Activated naive CD8-positive, alpha-beta T cell treated with anti-CD3 and anti-CD28 coated beads for 36 hours (primary cell): ENCODE measurements around the gene CASKIN2. TPM values are rescaled to one million over a fixed set of nuclear protein-coding genes. Genes with fewer than 3 reads are reported as not detected.
"Not testable (repeated sequence)": the region's sequence is repeated elsewhere in the genome, so short reads cannot be mapped to it uniquely, and the experiment has no call there.

ENCODE experiments used
- DNase-seq: peaks from one replicate; pipeline ENCODE4 v3.0.0; 2021
- H3K27ac Mint-ChIP-seq: one replicate; pipeline ENCODE4 v1.8.0; 2022; ENCODE audit warnings: mild to moderate bottlenecking, moderate library complexity, mixed read lengths
- H3K27me3 Mint-ChIP-seq: one replicate; pipeline ENCODE4 v1.8.0; 2022; ENCODE audit warnings: mild to moderate bottlenecking, mixed read lengths
- H3K36me3 Mint-ChIP-seq: one replicate; pipeline ENCODE4 v1.8.0; 2021; ENCODE audit warnings: mild to moderate bottlenecking, mixed read lengths
- H3K4me1 Mint-ChIP-seq: one replicate; pipeline ENCODE4 v1.8.0; 2021; ENCODE audit warnings: mixed read lengths
- H3K4me3 Mint-ChIP-seq: one replicate; pipeline ENCODE4 v1.8.0; 2022; ENCODE audit warnings: mild to moderate bottlenecking, moderate library complexity, mixed read lengths
- H3K9me3 Mint-ChIP-seq: one replicate; pipeline ENCODE4 v1.8.0; 2022; ENCODE audit warnings: mixed read lengths
- total RNA-seq, 2 experiments: library from RNA; stranded (reverse); gene quantifications; one replicate each; pipeline ENCODE4 v1.2.3, GENCODE V29; 2021

The CASKIN2 gene
- total RNA-seq, 2 experiments from 2014 or later: 4.3 to 4.5 TPM

DNA sequence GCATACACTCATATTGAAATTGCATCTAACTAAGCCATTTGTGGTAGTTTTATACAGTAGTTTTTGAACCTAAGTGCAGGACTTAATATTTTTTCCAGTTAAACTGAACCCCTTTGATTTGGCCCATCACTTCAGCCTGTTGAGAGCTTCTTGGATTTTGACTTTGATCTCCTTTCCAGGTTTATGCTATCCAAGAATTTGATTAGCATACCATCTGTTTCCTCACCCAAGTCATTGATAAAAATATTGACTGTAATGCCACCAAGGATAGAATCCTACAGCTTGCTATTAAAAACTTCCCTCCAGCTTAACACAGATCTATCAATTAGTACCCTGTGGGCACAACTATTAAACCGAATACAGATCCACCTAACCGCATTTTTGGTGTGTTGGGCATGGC lies 51.7 kb downstream of the CASKIN2 start:
- Mint-ChIP-seq H3K27me3 (no peaks in the 10 kb centered on the region), H3K4me1 (peaks cover 11% of the 10 kb centered on the region), H3K36me3 (peaks cover 4% of the 10 kb centered on the region), H3K27ac (no peak overlapping the region), H3K9me3 (no peaks in the 10 kb centered on the region), H3K4me3 (no peak overlapping the region)
- no peak for DNase-seq

DNA sequence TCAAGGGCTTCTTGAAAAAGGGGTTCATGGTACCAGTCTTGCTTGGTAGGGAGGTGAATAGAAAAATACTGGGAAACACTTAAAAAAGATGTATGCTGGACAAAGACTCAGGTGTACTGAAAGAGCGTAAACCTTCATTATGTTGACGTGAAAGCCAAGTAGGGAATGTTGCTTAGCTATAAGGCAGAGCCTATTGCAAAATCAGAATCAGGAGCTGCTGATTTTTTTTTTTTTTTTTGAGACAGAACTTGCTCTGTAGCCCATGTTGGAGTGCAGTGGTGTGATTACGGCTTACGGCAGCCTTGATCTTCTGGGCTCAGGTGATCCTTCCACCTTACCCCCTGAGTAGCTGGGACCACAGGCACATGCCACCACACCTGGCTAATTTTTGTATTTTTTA lies 55.0 kb downstream of the CASKIN2 start:
- Mint-ChIP-seq H3K27ac (no peak overlapping the region), H3K4me1 (peaks cover 29% of the 10 kb centered on the region), H3K9me3 (no peaks in the 10 kb centered on the region), H3K36me3 (peaks cover 6% of the 10 kb centered on the region), H3K4me3 (no peak overlapping the region), H3K27me3 (no peaks in the 10 kb centered on the region)
- no peak for DNase-seq

DNA sequence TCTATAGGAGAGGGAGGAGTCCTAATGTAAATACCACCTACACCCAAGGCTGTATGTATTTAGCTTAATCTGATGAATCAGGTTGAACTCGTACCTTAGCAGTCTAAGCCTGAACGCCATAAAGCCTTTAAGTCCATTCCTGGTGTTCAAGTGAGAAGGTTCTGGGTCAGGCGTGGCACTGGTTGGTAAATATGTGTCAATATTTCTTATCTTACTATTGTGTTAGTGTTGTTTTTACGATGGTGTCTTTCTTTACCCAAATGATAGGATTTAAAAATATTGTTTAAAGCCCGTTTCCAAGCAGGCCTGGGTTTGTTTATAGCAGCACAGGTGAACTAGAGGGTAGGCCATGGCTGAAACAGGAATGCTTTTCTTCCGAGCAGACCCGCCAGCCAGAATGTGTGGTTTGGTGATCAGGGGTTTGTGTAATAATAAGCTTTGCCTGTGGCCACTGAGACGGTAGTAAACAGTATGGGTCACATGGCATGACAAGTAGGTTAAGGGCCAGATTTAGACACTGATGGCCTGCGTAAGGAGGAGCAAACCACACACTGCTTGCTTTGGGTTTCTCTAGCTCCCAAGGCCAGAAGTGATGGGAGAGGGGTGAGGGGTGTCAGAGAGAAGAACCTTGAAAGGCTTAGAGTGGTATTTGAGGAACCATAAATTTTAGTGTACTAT lies 55.6 kb downstream of the CASKIN2 start:
- Mint-ChIP-seq H3K27ac (no peak overlapping the region), H3K9me3 (no peaks in the 10 kb centered on the region)

DNA sequence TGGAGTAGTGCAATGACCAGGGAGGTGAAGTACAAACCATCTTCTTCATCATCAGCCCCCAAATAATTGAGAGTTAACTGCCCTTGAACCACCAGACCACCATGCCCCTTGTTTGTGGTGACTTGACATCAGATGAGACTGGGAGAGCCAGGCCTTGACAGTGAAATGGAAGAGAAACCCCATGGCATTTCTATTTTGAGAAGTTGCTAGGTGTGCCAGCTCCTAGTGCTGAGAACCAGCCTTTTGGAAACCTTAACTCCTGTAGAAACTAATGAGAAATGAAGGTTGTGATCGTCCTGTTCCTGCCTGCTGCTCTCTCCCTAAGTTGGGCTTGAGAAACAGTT lies 56.1 kb downstream of the CASKIN2 start:
- Mint-ChIP-seq H3K36me3 (peaks cover 3% of the 10 kb centered on the region), H3K4me3 (no peak overlapping the region), H3K27ac (no peak overlapping the region), H3K27me3 (no peaks in the 10 kb centered on the region), H3K9me3 (no peaks in the 10 kb centered on the region), H3K4me1 (peaks cover 29% of the 10 kb centered on the region)
- DNase-seq: no peak

More for the DNA sequence above, 55.6 kb downstream of the CASKIN2 start:
- no peak for DNase-seq
- Mint-ChIP-seq H3K4me3 (no peak overlapping the region), H3K4me1 (peaks cover 29% of the 10 kb centered on the region), H3K27me3 (no peaks in the 10 kb centered on the region), H3K36me3 (peaks cover 3% of the 10 kb centered on the region)

DNA sequence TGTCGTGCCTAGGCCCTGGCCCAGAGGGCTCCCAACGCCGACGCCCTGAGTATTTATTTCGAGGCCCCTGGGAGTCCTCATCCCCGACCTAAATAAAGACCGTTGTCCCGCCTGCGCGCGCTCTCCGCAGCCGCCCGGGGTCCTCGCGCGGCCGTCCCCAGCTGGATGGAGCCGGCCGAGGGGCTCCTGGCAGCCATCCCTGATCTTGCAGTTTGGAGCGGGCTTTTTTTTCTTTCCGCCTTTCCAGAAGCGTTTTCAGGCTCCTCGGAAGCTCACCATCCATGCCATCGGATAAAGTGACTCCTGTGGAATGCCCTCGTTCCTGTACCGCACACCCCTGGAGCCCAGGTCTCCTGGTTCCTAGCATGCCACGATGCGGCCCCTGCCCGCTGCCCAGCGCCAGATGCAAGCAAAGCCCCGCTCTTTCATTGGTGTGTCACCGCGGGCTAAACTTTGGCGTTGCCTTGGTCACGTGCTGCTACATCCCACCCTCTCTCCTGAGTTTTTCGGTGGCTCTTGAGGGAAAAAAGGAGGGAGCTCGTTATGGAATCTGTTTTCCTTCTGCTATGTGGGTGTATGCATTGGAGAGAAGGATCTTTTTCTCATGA lies 58.2 kb downstream of the CASKIN2 start:
- H3K9me3 Mint-ChIP-seq: no peaks in the 10 kb centered on the region
- peak overlapping the region; percentile 91 for H3K4me3 Mint-ChIP-seq
- peaks cover 1% of the 10 kb centered on the region for H3K36me3 Mint-ChIP-seq
- H3K27me3 Mint-ChIP-seq: peaks cover 3% of the 10 kb centered on the region
- peak overlapping the region; percentile 90 for H3K27ac Mint-ChIP-seq
- DNase-seq: peak; percentile 28
- H3K4me1 Mint-ChIP-seq: peaks cover 32% of the 10 kb centered on the region

DNA sequence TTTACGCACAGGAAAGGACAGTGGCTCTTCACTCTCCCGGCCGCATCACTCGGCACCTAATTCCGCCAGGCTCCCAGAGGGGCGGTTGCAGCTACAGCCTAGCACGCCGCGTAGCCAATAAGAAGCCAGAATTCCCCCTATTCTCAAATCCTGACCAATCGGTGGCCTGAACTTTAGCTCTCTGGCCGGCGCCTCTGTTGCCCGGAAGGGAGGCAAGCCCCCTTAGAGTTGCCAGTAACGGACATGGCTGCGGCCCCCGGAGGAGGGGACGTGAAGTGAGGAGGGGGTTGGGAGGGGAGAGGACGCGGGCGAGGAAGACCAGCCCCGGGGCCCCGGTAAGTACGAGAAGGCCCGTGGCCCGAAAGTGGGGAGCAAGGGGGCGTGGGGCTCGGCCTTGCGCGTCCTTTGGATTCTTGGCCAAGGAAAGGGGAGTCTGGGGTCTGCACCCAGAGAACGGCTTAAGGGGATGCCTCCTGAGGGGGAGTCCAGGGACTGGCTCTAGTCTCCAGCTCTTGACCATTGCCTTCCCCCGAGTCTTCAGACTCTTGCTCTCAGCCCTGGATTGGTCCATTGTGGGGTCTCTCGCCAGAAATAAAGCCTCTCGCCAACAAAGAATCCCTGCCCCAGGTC lies 58.8 kb downstream of the CASKIN2 start, which contains the start of gene TMEM94:
Gene TMEM94, plus strand, starts transcription at position 219 of the 630 bp plus-strand sequence. CDS start 15,271 bp downstream, outside the sequence.
- H3K36me3 Mint-ChIP-seq: peaks cover 1% of the 10 kb centered on the region
- peaks cover 32% of the 10 kb centered on the region for H3K4me1 Mint-ChIP-seq
- no peaks in the 10 kb centered on the region for H3K9me3 Mint-ChIP-seq
- peak; percentile 91 for DNase-seq
- H3K27me3 Mint-ChIP-seq: peaks cover 3% of the 10 kb centered on the region
- H3K27ac Mint-ChIP-seq: peak within 1 kb of the TSS; percentile 90
- H3K4me3 Mint-ChIP-seq: peak within 1 kb of the TSS; percentile 91

DNA sequence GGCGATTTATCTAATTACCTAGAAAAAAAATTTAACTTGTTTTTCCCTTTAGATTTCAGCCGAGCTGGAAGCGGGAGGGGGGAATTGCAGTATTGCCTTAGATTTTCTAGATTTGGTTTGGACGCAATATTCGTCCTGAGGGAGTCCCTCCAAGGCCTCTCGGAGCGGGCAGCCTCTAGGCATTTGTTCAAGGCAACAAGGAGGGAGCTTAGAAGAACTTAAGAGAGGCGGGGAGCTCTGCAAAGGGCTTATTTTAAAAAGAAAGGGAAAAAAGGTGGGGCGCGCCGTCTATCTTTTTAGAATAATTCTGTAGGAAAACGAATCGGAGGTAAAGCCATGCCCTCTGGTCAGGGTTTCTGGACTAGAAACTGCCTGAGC lies 59.3 kb downstream of the CASKIN2 start:
- DNase-seq: no peak
- H3K4me3 Mint-ChIP-seq: peak overlapping the region; percentile 91
- peak overlapping the region; percentile 90 for H3K27ac Mint-ChIP-seq
- peaks cover 32% of the 10 kb centered on the region for H3K4me1 Mint-ChIP-seq
- H3K36me3 Mint-ChIP-seq: peaks cover 1% of the 10 kb centered on the region
- no peaks in the 10 kb centered on the region for H3K9me3 Mint-ChIP-seq
- peaks cover 3% of the 10 kb centered on the region for H3K27me3 Mint-ChIP-seq

DNA sequence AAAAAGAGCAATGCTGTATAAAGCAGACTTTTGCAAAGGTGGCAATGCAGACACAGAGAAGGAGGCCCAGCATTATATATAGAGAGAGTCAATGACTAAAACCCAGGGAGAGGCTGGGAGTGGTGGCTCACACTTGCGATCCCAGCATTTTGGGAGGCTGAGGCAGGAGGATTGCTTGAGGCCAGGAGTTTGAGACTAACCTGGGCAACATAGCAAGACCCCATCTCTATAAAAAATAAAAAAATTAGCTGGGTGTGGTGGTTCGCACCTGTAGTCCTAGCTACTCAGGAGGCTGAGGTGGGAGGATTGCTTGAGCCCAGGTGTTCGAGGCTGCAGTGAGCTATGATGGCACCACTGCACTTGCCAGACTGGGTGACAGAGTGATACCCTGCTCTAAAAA lies 60.7 kb downstream of the CASKIN2 start:
- H3K27ac Mint-ChIP-seq, H3K9me3 Mint-ChIP-seq, H3K27me3 Mint-ChIP-seq, DNase-seq, H3K4me3 Mint-ChIP-seq, H3K36me3 Mint-ChIP-seq: not testable (repeated sequence)
- H3K4me1 Mint-ChIP-seq: peaks cover 26% of the 10 kb centered on the region

DNA sequence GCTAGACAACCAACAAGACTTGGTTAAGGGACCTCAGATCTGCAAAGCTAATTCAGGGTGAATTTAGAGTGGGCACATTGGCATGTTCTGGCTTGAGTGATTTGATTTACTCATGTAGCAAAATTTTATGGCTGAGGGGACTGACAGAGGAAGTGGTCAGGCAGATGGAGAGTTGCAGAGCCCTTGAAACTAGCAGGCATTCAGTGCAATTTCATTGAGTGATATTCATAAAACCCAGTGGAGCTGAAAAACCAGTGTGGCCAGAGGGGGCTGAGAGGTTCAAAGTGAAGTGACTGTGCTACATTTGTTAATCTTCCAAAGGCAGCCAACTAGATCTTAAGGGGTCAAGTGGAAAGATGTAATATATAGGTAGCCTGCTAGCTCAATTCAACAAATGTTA lies 61.1 kb downstream of the CASKIN2 start:
- Mint-ChIP-seq H3K27me3 (peaks cover 3% of the 10 kb centered on the region), H3K27ac (no peak overlapping the region), H3K9me3 (no peaks in the 10 kb centered on the region), H3K4me3 (no peak overlapping the region), H3K36me3 (peaks cover 1% of the 10 kb centered on the region), H3K4me1 (peaks cover 23% of the 10 kb centered on the region)
- no peak for DNase-seq

DNA sequence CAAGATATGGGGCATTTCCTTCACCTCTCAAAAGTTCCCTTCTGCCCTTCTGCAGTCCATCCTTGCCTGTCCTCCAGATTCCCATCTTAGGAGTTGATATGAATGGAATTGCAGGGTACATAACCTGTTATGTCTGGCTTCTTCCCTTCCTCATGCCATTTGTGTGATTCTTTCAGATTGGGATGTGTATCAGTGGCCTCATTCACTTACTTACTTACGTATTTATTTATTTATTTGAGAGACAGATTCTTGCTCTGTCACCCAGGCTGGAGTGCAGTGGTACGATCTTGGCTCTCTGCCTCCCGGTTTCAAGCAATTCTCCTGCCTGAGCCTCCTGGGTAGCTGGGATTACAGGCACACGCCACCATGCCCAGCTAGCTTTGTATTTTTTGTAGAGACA lies 65.1 kb downstream of the CASKIN2 start:
- H3K9me3 Mint-ChIP-seq: no peaks in the 10 kb centered on the region
- no peak overlapping the region for H3K4me3 Mint-ChIP-seq
- no peaks in the 10 kb centered on the region for H3K36me3 Mint-ChIP-seq
- H3K27ac Mint-ChIP-seq: no peak overlapping the region
- no peak for DNase-seq
- H3K4me1 Mint-ChIP-seq: peaks cover 3% of the 10 kb centered on the region
- peaks cover 3% of the 10 kb centered on the region for H3K27me3 Mint-ChIP-seq

Other genes starting within 250 kb of the CASKIN2 start
- gene MIF4GD, start 244.3 kb downstream of the CASKIN2 start, total RNA-seq: 10 to 100 TPM; 35.3 to 38.1 TPM
- 100 to 1,000 TPM; 103 to 107 TPM for gene SLC25A19, start 226.1 kb downstream of the CASKIN2 start, total RNA-seq
- 100 to 1,000 TPM; 161 to 165 TPM for gene GRB2, start 109.9 kb downstream of the CASKIN2 start, total RNA-seq
- 10 to 100 TPM; 46.6 to 55.5 TPM for gene TMEM94, start 58.9 kb downstream of the CASKIN2 start, total RNA-seq
- 10 to 100 TPM; 44.6 to 45.5 TPM for gene TSEN54, start 991 bp upstream of the CASKIN2 start, total RNA-seq
- gene LLGL2, start 10.2 kb upstream of the CASKIN2 start, total RNA-seq: 1 to 10 TPM; 4.8 to 5.0 TPM
- 10 to 100 TPM; 17.8 to 18.9 TPM for gene MYO15B, start 72.3 kb upstream of the CASKIN2 start, total RNA-seq
- under 1 TPM; 0.14 to 0.16 TPM for gene SMIM5, start 117.9 kb upstream of the CASKIN2 start, total RNA-seq
- 10 to 100 TPM; 31.4 to 32.6 TPM for gene RECQL5, start 151.6 kb upstream of the CASKIN2 start, total RNA-seq
- gene SAP30BP, start 151.8 kb upstream of the CASKIN2 start, total RNA-seq: 100 to 1,000 TPM in 1 of 2 experiments, 10 to 100 TPM in 1; 93.4 to 101 TPM
- 1 to 10 TPM in 1 of 2 experiments, under 1 TPM in 1; 0.64 to 1.4 TPM for gene ITGB4, start 205.9 kb upstream of the CASKIN2 start, total RNA-seq
- gene GALK1, start 249.7 kb upstream of the CASKIN2 start, total RNA-seq: 10 to 100 TPM; 33.2 to 33.6 TPM